Activated CD4-positive, alpha-beta T cell treated with anti-CD3 and anti-CD28 coated beads, Interleukin-2, amount 50 U/mL, for 24 hours (primary cell): ENCODE results near the gene IFIT3.
"Not testable (repeated sequence)": the region's sequence is repeated elsewhere in the genome, so short reads cannot be mapped to it uniquely, and the experiment has no call there.

Experiments
- DNase-seq, 2 donors: peaks; one replicate each; pipeline ENCODE4 v3.0.0-alpha.2; 2020; ENCODE audit warnings: low read depth in 1 of 2, low spot score in 1 of 2

Gene IFIT3

DNA sequence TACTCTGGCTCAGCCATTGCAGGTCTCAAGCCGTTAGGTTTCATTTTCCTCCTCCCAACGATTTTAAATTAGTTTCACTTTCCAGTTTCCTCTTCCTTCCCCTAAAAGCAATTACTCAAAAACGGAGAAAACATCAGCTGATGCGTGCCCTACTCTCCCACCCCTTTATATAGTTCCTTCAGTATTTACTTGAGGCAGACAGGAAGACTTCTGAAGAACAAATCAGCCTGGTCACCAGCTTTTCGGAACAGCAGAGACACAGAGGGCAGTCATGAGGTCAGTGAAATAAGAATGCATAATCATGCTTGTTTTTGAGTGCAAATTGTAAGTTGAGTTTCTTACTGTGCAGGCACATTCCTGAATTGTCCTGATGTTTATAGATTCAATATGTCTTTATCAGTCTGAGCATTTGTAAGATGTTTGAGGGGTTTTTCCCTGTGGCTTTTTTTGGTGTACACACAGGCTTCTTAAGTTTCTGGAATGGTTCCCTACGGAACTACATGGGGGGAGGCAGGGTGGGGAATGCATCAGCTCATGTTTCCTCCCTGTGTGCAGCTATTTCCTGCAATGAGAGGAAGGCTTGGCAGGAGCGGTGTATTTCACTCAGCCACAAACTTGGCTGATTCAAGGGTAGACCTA lies at the start of gene IFIT3:
IFIT3 (plus strand) TSS at position 195 of the 639 bp plus-strand sequence; CDS start at position 272, 77 bp downstream.
- no peak for DNase-seq

- no peak for DNase-seq
These were observed 49.7 kb upstream of the IFIT3 start for GRCh38 chr10:89278034-89278535.

DNA sequence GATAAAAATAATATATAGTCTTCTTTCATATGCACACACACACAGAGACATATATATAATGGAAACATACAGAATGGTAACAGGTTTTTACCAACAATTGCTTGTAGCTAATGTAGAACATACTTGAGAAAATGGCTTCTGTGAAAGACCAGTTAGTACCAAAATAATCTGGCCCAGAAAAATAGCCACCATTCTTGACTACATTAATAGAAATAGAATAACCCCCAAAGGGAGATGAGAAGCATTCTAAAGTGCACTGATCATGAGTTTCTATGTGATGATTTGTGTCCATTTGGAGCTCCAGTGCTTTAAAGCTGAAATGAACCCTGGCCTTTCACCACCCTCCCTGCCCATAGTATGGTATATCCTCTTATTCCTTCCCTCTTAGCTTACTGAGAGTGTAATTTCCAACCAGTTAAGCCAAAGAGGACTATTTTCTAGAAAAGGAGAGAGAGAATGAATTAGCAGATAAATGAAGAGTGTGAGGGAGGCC lies 48.9 kb upstream of the IFIT3 start:
- no peak for DNase-seq

GRCh38 chr10:89279421-89279869 lies 48.4 kb upstream of the IFIT3 start:
- DNase-seq: no peak

- DNase-seq: no peak
These were observed 47.3 kb upstream of the IFIT3 start for GRCh38 chr10:89280508-89280907.

DNA sequence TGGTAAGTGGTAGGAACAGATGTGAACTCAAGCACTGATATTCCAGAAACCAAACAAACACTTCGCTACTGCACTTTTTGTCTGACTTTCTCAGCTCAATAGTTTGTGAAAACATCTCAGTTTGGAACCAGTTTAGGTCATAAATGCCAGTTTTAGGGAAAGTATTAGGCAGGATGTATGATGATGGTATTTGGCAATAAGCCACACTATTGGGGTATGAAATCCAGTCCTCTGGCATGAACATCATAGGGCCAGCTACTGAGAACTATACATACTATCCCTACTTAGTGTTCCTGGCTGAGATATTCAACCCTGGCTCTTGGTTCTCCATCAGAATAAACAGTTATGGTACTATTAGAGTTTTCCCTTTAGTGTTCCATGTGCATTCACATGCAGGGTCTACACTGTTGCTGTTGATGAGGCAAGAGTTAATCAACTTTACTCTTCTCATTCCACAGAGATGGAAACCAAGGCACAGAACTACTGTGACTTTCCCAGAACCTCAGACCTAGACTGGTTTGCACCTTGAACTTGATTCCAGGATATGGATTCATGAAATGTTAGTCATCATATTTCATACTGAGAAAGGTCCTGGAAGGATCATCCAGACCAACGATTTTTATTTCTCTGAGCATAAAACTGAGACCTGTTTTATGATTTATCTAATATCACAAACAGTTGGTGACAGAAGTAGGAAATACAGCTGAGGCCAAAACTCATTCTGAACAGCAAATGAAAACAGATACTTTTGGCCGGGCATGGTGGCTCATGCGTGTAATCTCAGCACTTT lies 46.0 kb upstream of the IFIT3 start:
- no peak for DNase-seq

GRCh38 chr10:89283025-89283935 lies 44.5 kb upstream of the IFIT3 start:
- no peak for DNase-seq

- no peak for DNase-seq
These were observed 43.8 kb upstream of the IFIT3 start for GRCh38 chr10:89283936-89284475.

GRCh38 chr10:89284711-89285110 lies 43.1 kb upstream of the IFIT3 start:
- DNase-seq: not testable (repeated sequence)

GRCh38 chr10:89285303-89285702 lies 42.5 kb upstream of the IFIT3 start:
- not testable (repeated sequence) for DNase-seq

DNA sequence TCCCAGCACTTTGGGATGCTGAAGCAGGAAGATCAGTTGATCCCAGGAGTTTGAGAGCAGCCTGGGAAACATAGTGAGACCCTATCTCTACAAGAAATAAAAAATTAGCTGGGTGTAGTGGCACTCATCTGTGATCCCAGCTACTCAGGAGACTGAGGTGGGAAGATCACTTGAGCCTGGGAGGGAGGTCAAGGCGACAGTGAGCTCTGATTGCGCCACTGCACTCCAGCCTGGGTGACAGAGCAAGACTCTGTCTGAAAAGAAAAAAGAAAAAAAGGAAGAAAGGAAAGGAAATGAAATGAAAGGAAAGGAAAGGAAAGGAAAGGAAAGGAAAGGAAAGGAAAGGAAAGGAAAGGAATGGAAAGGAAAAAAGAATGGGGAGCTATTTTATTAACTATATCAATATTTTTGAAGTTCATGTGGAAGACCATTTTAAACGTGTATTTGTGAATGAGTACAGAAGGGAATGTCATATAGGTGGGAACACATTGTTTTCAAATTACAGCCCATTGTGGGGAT lies 33.0 kb upstream of the IFIT3 start:
- DNase-seq: no peak

- DNase-seq: no peak
These were observed 32.2 kb upstream of the IFIT3 start for GRCh38 chr10:89295597-89295996.

DNA sequence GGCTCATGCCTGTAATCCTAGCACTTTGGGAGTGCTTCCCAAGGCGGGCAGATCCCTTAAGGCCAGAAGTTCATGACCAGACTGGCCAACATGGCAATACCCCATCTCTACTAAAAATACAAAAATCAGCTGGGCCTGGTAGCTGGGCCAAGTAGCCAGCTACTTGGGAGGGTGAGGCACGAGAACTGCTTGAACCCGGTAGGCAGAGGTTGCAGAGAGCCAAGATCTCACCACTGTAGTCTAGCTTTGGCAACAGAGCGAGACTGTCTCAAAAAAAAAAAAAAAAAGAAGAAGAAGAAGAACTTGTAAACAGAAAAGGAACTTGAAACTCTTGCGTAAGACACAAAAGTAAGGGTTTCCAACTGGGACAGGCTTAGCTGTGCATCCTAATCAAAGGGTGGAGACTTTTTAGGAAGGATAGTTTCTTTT lies 31.6 kb upstream of the IFIT3 start:
- no peak for DNase-seq

- no peak for DNase-seq
These were observed 30.4 kb upstream of the IFIT3 start for GRCh38 chr10:89297356-89297755.

GRCh38 chr10:89297791-89298190 lies 30.0 kb upstream of the IFIT3 start:
- no peak for DNase-seq

- no peak for DNase-seq
These were observed 28.8 kb upstream of the IFIT3 start for GRCh38 chr10:89299031-89299430.

DNA sequence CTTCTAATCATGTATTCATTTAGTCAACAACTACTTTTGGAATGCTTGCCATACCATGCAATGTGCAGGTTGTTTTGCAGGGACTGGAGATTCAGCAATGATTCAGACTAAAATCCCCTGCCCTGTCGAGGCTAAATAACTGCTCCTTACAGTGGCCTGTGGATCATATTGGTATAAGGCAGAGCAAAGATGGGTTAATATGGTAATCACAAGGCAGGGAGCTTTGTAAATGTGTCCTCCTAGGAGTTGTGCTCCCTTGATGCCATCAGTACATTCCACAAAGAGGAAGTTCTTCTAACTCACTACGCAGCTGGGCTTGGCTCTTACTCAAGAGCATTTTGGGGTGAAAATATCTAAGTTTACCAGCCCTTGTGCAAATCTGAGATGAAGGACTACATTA lies 26.6 kb upstream of the IFIT3 start:
- no peak for DNase-seq

GRCh38 chr10:89301721-89302445 lies 25.9 kb upstream of the IFIT3 start, which contains the start of gene IFIT2:
TSS of gene IFIT2 (plus strand) at chr10:89302046. CDS start at chr10:89302124, 78 bp downstream.
- no peak for DNase-seq

DNA sequence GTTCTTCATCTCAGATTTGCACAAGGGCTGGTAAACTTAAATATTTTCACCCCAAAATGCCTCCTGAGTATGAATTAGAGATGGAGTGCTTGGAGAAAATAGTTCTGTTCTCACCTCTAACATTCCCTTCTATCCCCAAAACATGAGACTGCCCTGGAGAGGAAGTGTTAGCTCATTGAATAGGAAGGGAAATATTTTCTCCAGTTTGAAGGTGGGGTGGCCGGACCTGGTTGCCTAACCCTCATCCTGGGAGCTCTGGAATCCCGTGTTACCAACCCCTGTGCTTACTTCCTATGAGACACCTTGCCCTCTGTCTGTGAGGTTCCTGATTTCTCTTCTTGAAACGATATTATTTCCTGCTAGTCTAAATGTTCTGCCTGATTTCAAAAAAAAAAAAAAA lies 25.2 kb upstream of the IFIT3 start:
- no peak for DNase-seq

DNA sequence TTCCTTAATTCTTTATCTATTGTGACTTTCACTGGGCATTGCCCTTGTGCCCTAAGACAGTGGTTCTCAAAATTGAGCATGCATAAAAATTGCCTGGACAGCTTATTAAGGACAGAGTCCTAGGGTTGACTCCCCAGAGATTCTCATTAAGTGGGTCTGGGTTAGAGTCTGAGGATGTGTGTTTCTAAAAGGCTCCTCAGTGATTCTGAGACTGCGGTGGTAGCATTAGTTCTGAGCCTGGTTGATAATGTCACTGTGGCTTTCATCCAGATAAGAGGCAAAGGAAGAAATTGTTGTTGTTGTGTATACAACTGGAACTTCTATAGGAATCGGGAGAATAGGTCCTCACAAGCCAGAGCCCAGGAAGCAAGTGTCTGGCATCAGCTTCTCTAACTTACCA lies 24.6 kb upstream of the IFIT3 start:
- no peak for DNase-seq
